ENCODE measurements around the gene ROPN1B.

DNA sequence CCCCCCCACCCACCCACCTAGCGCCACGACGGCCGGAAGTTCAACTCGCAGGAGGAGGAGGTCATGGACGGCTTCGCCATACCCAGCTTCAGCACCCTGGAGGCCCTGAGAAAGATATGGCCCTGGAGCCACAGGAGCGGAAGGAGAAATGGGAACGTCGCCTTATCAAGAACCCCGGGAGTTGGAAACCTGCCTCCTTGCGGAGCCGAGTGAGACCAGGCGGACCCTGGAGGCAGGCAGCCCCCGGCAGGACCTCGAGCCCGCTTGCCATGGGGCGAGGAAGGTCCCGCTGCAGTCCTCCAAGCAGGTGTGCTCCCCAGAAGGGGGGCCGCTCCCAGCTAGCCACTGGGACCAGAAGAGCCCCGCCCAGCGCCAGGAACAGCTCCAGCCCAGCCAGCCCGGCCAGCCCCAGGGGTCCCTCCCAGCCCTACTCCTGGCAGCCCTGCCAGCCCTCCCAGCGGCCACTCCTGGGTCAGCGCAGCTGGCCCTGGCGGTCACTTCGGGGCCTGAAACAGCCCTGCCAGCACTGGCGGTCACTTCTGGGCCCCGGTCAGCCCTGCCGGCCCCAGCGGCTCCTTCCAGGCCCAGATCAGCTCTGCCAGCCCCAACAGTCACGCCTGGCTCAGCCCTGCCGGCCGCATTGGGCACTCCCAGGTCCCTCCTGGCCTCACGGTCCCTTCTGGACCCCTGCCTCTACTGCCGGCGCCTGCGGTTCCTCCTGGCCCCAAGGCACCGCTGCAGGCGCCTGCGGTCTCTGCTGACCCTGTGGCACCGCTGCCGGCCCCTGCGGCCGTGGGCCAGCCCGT is 10.3 kb upstream of the ROPN1B start:
- TF ChIP-seq YY1 (IDR thresholded peaks at IDR 0.05; ENCODE audit: extremely low read depth, insufficient replicate concordance, low read depth, low read length) (no peak), CBX3 (IDR thresholded peaks at IDR 0.05; ENCODE audit: low read depth) (no peak), POLR2AphosphoS5 (IDR thresholded peaks at IDR 0.05; ENCODE audit: low read depth, low read length) (no peak), CEBPB (IDR thresholded peaks at IDR 0.05; ENCODE audit: low read depth) (no peak), POLR2A (IDR thresholded peaks at IDR 0.05; ENCODE audit: borderline replicate concordance, extremely low read depth, insufficient read depth, insufficient read length) (no peak), EZH2phosphoT487 (IDR thresholded peaks at IDR 0.05; ENCODE audit: borderline replicate concordance) (no peak), ZFX (IDR thresholded peaks at IDR 0.05) (no peak), EGR1 (IDR thresholded peaks at IDR 0.05; ENCODE audit: low read depth) (no peak), TCF7L2 (IDR thresholded peaks at IDR 0.05; ENCODE audit: borderline replicate concordance, extremely low read depth, insufficient read depth, insufficient read length) (no peak)
- TF ChIP-seq, protein P1, sequence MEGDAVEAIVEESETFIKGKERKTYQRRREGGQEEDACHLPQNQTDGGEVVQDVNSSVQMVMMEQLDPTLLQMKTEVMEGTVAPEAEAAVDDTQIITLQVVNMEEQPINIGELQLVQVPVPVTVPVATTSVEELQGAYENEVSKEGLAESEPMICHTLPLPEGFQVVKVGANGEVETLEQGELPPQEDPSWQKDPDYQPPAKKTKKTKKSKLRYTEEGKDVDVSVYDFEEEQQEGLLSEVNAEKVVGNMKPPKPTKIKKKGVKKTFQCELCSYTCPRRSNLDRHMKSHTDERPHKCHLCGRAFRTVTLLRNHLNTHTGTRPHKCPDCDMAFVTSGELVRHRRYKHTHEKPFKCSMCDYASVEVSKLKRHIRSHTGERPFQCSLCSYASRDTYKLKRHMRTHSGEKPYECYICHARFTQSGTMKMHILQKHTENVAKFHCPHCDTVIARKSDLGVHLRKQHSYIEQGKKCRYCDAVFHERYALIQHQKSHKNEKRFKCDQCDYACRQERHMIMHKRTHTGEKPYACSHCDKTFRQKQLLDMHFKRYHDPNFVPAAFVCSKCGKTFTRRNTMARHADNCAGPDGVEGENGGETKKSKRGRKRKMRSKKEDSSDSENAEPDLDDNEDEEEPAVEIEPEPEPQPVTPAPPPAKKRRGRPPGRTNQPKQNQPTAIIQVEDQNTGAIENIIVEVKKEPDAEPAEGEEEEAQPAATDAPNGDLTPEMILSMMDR (IDR thresholded peaks at IDR 0.05 in 2 of 3, conservative IDR thresholded peaks at IDR 0.05 in 1 of 3; ENCODE audit: borderline replicate concordance in 1 of 3, insufficient read depth in 1 of 3, low read depth in 2 of 3, low read length in 2 of 3), result no peak
- TF ChIP-seq, protein P2, sequence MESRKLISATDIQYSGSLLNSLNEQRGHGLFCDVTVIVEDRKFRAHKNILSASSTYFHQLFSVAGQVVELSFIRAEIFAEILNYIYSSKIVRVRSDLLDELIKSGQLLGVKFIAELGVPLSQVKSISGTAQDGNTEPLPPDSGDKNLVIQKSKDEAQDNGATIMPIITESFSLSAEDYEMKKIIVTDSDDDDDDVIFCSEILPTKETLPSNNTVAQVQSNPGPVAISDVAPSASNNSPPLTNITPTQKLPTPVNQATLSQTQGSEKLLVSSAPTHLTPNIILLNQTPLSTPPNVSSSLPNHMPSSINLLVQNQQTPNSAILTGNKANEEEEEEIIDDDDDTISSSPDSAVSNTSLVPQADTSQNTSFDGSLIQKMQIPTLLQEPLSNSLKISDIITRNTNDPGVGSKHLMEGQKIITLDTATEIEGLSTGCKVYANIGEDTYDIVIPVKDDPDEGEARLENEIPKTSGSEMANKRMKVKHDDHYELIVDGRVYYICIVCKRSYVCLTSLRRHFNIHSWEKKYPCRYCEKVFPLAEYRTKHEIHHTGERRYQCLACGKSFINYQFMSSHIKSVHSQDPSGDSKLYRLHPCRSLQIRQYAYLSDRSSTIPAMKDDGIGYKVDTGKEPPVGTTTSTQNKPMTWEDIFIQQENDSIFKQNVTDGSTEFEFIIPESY (IDR thresholded peaks at IDR 0.05; ENCODE audit: extremely low read depth, insufficient replicate concordance, low read length), result no peak
- TF ChIP-seq, protein P3, sequence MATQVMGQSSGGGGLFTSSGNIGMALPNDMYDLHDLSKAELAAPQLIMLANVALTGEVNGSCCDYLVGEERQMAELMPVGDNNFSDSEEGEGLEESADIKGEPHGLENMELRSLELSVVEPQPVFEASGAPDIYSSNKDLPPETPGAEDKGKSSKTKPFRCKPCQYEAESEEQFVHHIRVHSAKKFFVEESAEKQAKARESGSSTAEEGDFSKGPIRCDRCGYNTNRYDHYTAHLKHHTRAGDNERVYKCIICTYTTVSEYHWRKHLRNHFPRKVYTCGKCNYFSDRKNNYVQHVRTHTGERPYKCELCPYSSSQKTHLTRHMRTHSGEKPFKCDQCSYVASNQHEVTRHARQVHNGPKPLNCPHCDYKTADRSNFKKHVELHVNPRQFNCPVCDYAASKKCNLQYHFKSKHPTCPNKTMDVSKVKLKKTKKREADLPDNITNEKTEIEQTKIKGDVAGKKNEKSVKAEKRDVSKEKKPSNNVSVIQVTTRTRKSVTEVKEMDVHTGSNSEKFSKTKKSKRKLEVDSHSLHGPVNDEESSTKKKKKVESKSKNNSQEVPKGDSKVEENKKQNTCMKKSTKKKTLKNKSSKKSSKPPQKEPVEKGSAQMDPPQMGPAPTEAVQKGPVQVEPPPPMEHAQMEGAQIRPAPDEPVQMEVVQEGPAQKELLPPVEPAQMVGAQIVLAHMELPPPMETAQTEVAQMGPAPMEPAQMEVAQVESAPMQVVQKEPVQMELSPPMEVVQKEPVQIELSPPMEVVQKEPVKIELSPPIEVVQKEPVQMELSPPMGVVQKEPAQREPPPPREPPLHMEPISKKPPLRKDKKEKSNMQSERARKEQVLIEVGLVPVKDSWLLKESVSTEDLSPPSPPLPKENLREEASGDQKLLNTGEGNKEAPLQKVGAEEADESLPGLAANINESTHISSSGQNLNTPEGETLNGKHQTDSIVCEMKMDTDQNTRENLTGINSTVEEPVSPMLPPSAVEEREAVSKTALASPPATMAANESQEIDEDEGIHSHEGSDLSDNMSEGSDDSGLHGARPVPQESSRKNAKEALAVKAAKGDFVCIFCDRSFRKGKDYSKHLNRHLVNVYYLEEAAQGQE (IDR thresholded peaks at IDR 0.05; ENCODE audit: low read depth), result no peak
